CD4-positive, CD25-positive, alpha-beta regulatory T cell (primary cell): ENCODE data around the gene SREBF2. TPM values are rescaled to one million over a fixed set of nuclear protein-coding genes. Genes with fewer than 3 reads are reported as not detected.

Experiments used
- ATAC-seq, 2 donors: fragments of 150-1000 bp; cut with Tn5 transposase; one replicate each; pipeline ENCODE4 v1.10.0; 2021; ENCODE audit warnings: low read depth in 2 of 2, moderate number of reproducible peaks in 2 of 2, moderate library complexity in 1 of 2
- DNase-seq, 3 donors: peaks; one replicate each; pipeline versions ENCODE4 v3.0.0 to v3.0.0-alpha.2; 2012 to 2022; ENCODE audit warnings: mixed read lengths in 1 of 3
- H3K27ac ChIP-seq: one replicate; pipeline ENCODE4 v1.7.0; 2013; ENCODE audit warnings: mild to moderate bottlenecking, low read length; ENCODE audit not compliant: insufficient read depth, poor library complexity, severe bottlenecking
- H3K27me3 ChIP-seq: one replicate; pipeline ENCODE4 v1.7.0; 2013; ENCODE audit warnings: low read length; ENCODE audit not compliant: control insufficient read depth, insufficient read depth
- H3K36me3 ChIP-seq: one replicate; pipeline ENCODE4 v1.7.0; 2013; ENCODE audit warnings: mild to moderate bottlenecking, low read length, moderate library complexity; ENCODE audit not compliant: control insufficient read depth, insufficient read depth
- H3K4me1 ChIP-seq: 2 replicates; pipeline ENCODE4 v1.7.0; 2013; ENCODE audit warnings: mild to moderate bottlenecking, low read length; ENCODE audit not compliant: insufficient read depth, control insufficient read depth, poor library complexity, severe bottlenecking
- H3K4me3 ChIP-seq: one replicate; pipeline ENCODE4 v1.7.0; 2013; ENCODE audit warnings: low read depth, mild to moderate bottlenecking, low read length, moderate library complexity
- H3K9me3 ChIP-seq, 2 experiments: 1 replicate in 1 of 2; 2 replicates in 1 of 2; pipeline ENCODE4 v1.7.0; 2013; ENCODE audit warnings: low read length in 2 of 2, mild to moderate bottlenecking in 1 of 2, moderate library complexity in 1 of 2; ENCODE audit not compliant: control insufficient read depth in 2 of 2
- H3K27ac Mint-ChIP-seq, 3 donors: one replicate each; pipeline ENCODE4 v1.8.0; 2020 to 2022; ENCODE audit warnings: mild to moderate bottlenecking in 3 of 3, mixed read lengths in 3 of 3, moderate library complexity in 2 of 3
- H3K27me3 Mint-ChIP-seq: one replicate; pipeline ENCODE4 v1.8.0; 2022; ENCODE audit warnings: mild to moderate bottlenecking, mixed read lengths
- H3K36me3 Mint-ChIP-seq: one replicate; pipeline ENCODE4 v1.8.0; 2020; ENCODE audit warnings: mixed read lengths
- H3K4me1 Mint-ChIP-seq, 4 donors: one replicate each; pipeline ENCODE4 v1.8.0; 2020 to 2022; ENCODE audit warnings: mixed read lengths in 4 of 4, mild to moderate bottlenecking in 1 of 4
- H3K4me3 Mint-ChIP-seq, 4 donors: one replicate each; pipeline ENCODE4 v1.8.0; 2020 to 2022; ENCODE audit warnings: mild to moderate bottlenecking in 4 of 4, mixed read lengths in 4 of 4, moderate library complexity in 3 of 4
- H3K9me3 Mint-ChIP-seq, 7 donors: one replicate each; pipeline ENCODE4 v1.8.0; 2020 to 2022; ENCODE audit warnings: mixed read lengths in 7 of 7, mild to moderate bottlenecking in 3 of 7, moderate library complexity in 2 of 7
- polyA plus RNA-seq, 4 donors: library from polyadenylated mRNA; unstranded; fragments of 300-500 nt; fragmentation: Illumina TruSeq; gene quantifications; one replicate each; pipeline ENCODE4 v1.2.3, GENCODE V29; 2021
- total RNA-seq: library from RNA; stranded (reverse); gene quantifications from one replicate; pipeline ENCODE4 v1.2.3, GENCODE V29; 2022

SREBF2 gene
- total and polyA plus RNA-seq, 5 donors from 2014 or later: 12.8 to 98.6 (median 13.8) TPM

DNA sequence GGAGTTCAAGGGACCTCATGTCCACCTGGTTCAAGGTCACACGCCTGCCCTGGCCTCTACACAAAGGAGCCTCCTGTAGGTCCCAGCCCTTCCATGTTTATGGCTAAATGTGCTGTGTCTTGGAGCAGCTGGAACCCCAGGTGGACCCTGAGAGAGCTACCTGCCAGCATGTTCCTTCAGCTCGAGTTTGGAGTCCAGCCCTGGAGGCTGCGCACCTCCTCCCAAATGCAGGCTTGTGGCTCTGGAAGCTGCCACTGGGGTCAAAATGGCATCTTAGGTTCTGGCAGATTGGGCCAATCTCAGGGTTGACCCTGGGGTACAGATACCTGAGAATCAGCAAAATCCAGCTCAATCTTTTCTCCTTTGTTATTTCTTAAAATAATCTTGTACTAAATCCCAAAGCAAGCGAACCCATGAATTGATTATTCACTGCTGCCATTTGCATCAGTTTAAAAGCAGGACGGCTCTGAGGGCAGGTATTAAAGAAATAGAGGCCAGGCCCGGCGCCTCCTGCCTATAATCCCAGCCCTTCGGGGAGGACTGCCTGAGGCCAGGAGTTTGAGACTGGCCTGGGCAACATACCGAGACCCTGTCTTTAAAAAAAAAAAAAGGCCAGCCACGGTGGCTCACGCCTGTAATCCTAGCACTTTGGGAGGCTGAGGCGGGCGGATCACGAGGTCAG lies 90.8 kb downstream of the SREBF2 start:
- Mint-ChIP-seq H3K27ac (peak overlapping the region in 1 of 3 donors; percentile 75), H3K4me3 (no peak overlapping the region), H3K27me3 (peaks cover 24% of the 10 kb centered on the region), H3K9me3 (no peaks in the 10 kb centered on the region), H3K4me1 (peaks cover 0 to 38% (median 7%) of the 10 kb centered on the region in 4 donors), H3K36me3 (no peaks in the 10 kb centered on the region)
- H3K36me3 ChIP-seq: no peaks in the 10 kb centered on the region
- no peak overlapping the region for H3K4me3 ChIP-seq
- DNase-seq (no peak), ATAC-seq (no peak)
- no peaks in the 10 kb centered on the region for H3K27me3 ChIP-seq
- H3K9me3 ChIP-seq: no peaks in the 10 kb centered on the region
- H3K4me1 ChIP-seq: peaks cover 25% of the 10 kb centered on the region
- H3K27ac ChIP-seq: no peak overlapping the region

DNA sequence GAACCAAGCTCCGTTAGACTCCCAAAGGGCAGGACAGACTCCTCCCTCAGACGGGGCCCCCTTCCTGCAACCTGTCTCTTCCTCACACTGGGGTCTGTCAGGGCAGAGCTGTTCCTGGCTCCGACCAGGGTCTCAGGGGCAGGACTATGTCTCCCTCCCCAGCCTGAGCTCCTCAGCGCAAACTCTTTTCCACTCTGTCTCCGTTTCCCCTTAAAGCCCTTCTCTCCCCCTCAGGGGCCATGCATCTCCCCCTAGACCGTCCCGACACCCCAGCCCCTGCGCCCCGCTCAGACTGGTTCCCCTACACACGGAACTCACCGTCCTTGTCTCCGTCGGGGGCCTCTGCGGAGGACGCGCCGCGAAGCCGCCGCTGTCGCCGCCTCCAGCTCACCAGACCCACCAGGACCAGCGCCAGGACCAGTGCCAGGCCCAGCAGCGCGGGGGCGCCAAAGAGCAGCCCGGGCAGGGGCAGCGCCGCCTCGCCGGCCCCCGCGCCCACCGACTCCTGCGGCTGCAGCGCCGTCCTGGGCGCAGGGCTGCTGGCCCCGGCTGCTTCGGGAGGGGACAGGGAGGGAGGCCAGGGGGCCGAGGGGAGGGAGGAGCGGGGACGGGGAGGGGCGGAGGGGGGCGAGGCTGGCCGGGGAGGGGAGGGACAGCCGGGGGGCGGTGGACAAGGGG lies 93.0 kb downstream of the SREBF2 start:
- Histone ChIP-seq H3K9me3 (no peaks in the 10 kb centered on the region), H3K4me1 (peaks cover 12% of the 10 kb centered on the region), H3K27ac (peak overlapping the region; percentile 23), H3K36me3 (no peaks in the 10 kb centered on the region), H3K27me3 (no peaks in the 10 kb centered on the region), H3K4me3 (peak overlapping the region; percentile 55)
- no peaks in the 10 kb centered on the region for H3K9me3 Mint-ChIP-seq
- H3K4me3 Mint-ChIP-seq: peak overlapping the region; percentile 82 to 89 (median 87)
- DNase-seq: peak; percentile 61 to 79 (median 72)
- peaks cover 24% of the 10 kb centered on the region for H3K27me3 Mint-ChIP-seq
- no peaks in the 10 kb centered on the region for H3K36me3 Mint-ChIP-seq
- ATAC-seq: peak; percentile 77 to 79
- peak overlapping the region in 2 of 3 donors; percentile 38 to 75 for H3K27ac Mint-ChIP-seq
- peaks cover 0 to 32% (median 4%) of the 10 kb centered on the region in 4 donors for H3K4me1 Mint-ChIP-seq

GRCh38 chr22:41927813-41928212 lies 94.9 kb downstream of the SREBF2 start:
- no peak overlapping the region for H3K4me3 ChIP-seq
- H3K4me1 ChIP-seq: peaks cover 12% of the 10 kb centered on the region
- no peak overlapping the region for H3K27ac ChIP-seq
- Mint-ChIP-seq H3K36me3 (no peaks in the 10 kb centered on the region), H3K4me3 (peak overlapping the region; percentile 70 to 83 (median 75)), H3K27me3 (peaks cover 13% of the 10 kb centered on the region), H3K27ac (peak overlapping the region; percentile 62 to 96 (median 78)), H3K4me1 (peaks cover 0 to 32% (median 4%) of the 10 kb centered on the region in 4 donors), H3K9me3 (no peaks in the 10 kb centered on the region)
- no peaks in the 10 kb centered on the region for H3K9me3 ChIP-seq
- no peaks in the 10 kb centered on the region for H3K36me3 ChIP-seq
- DNase-seq: no peak
- ATAC-seq: no peak
- no peaks in the 10 kb centered on the region for H3K27me3 ChIP-seq

- Histone ChIP-seq H3K36me3 (no peaks in the 10 kb centered on the region), H3K4me1 (peaks cover 12% of the 10 kb centered on the region), H3K4me3 (no peak overlapping the region), H3K9me3 (no peaks in the 10 kb centered on the region), H3K27ac (no peak overlapping the region), H3K27me3 (no peaks in the 10 kb centered on the region)
- Mint-ChIP-seq H3K9me3 (no peaks in the 10 kb centered on the region), H3K36me3 (no peaks in the 10 kb centered on the region), H3K4me3 (peak overlapping the region in 2 of 4 donors; percentile 16 to 29), H3K27me3 (peaks cover 13% of the 10 kb centered on the region), H3K4me1 (peaks cover 0 to 32% (median 4%) of the 10 kb centered on the region in 4 donors), H3K27ac (peak overlapping the region in 2 of 3 donors; percentile 20 to 90)
- no peak for DNase-seq
- ATAC-seq: no peak
Measured at GRCh38 chr22:41928593-41929417, 95.9 kb downstream of the SREBF2 start.

DNA sequence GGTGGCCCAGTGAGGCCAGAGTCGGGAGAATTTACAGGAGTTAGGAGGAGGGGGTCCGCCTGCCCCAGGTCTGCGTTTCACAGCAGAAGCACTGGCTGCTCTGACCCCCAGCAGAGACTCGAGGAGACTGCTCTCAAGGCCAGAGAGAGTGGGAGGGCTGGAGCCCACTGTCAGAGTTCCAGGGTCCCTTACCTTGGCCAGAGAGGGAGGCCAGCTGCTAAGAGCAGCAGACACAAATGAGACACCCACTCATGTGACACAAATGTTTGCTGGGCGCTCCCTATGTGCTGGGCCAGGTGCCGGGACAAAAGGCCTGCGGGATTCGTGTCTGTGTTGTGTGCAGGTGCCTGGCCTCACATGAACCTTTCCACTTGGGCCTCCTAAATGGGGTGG lies 96.5 kb downstream of the SREBF2 start:
- H3K4me1 ChIP-seq: peaks cover 12% of the 10 kb centered on the region
- no peak for DNase-seq
- H3K4me1 Mint-ChIP-seq: peaks cover 0 to 32% (median 5%) of the 10 kb centered on the region in 4 donors
- no peaks in the 10 kb centered on the region for H3K9me3 ChIP-seq
- H3K4me3 Mint-ChIP-seq: peak overlapping the region in 1 of 4 donors; percentile 29
- peak overlapping the region in 2 of 3 donors; percentile 20 to 90 for H3K27ac Mint-ChIP-seq
- no peaks in the 10 kb centered on the region for H3K36me3 ChIP-seq
- H3K36me3 Mint-ChIP-seq: no peaks in the 10 kb centered on the region
- no peak overlapping the region for H3K4me3 ChIP-seq
- no peak for ATAC-seq
- peaks cover 13% of the 10 kb centered on the region for H3K27me3 Mint-ChIP-seq
- H3K27me3 ChIP-seq: no peaks in the 10 kb centered on the region
- H3K9me3 Mint-ChIP-seq: no peaks in the 10 kb centered on the region
- no peak overlapping the region for H3K27ac ChIP-seq

DNA sequence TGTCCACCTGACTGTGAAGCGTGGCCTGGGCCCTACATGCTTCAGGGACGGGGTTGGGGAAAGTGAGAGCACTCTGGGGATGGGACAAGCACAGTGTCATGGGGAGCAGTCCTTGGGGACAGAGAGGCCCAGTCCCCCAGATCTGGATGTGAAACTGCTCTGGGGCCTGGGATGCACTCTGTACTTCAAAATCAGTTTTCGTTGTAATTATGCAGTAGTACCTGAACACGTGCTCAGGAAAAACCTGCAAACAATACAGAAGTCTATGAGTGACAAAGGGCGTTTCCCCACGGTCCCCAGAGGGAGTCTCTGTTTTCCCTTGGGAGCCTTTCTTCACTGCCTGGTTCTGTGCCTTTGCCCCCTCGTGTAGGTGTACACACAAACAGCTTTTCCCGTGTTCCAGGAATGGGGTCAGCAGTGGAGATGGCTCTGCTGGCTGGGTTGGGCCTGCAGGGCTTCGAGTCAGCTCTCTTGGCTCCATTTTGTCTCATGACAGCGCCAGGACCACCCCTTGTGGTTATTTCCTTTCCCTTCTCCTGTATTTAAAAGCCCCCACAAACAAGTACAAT lies 98.9 kb downstream of the SREBF2 start:
- Mint-ChIP-seq H3K4me1 (peaks cover 0 to 26% (median 7%) of the 10 kb centered on the region in 4 donors), H3K27me3 (peaks cover 8% of the 10 kb centered on the region), H3K9me3 (no peaks in the 10 kb centered on the region), H3K4me3 (peak overlapping the region in 2 of 4 donors; percentile 35 to 43), H3K36me3 (no peaks in the 10 kb centered on the region), H3K27ac (peak overlapping the region in 2 of 3 donors; percentile 38 to 80)
- Histone ChIP-seq H3K4me1 (peaks cover 3% of the 10 kb centered on the region), H3K36me3 (no peaks in the 10 kb centered on the region), H3K9me3 (no peaks in the 10 kb centered on the region), H3K27me3 (no peaks in the 10 kb centered on the region), H3K4me3 (no peak overlapping the region), H3K27ac (no peak overlapping the region)
- no peak for DNase-seq
- ATAC-seq: no peak

DNA sequence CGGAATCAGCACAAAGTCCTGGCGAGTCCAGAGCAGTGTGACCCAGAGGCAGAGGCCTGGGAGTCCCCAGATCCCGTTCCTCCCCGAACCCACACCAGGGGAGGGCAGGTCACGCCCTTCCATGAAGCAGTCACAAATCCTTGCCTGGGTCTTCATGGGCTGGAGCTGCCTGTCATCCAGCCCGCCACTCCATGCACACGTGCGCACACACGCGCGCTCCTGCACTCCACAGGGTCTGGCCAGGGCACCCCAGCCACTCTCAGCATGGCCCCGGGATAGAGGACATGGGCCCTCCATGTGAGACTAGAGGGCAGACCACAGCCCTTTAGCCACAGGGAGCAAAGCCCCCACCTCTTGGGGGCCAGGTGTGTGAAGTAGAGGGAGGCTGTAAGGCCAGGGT lies 99.4 kb downstream of the SREBF2 start:
- no peak overlapping the region for H3K27ac ChIP-seq

More for the DNA sequence above, 99.4 kb downstream of the SREBF2 start:
- H3K4me1 Mint-ChIP-seq: peaks cover 0 to 26% (median 8%) of the 10 kb centered on the region in 4 donors
- H3K27me3 Mint-ChIP-seq: peaks cover 2% of the 10 kb centered on the region
- no peak overlapping the region for H3K4me3 ChIP-seq
- H3K27ac Mint-ChIP-seq: peak overlapping the region; percentile 41 to 92 (median 56)
- peak overlapping the region in 1 of 4 donors; percentile 35 for H3K4me3 Mint-ChIP-seq
- peaks cover 2% of the 10 kb centered on the region for H3K4me1 ChIP-seq
- ATAC-seq (no peak), DNase-seq (no peak)
- H3K36me3 ChIP-seq: no peaks in the 10 kb centered on the region
- no peaks in the 10 kb centered on the region for H3K9me3 Mint-ChIP-seq
- no peaks in the 10 kb centered on the region for H3K27me3 ChIP-seq
- peaks cover under 1% of the 10 kb centered on the region for H3K36me3 Mint-ChIP-seq
- H3K9me3 ChIP-seq: no peaks in the 10 kb centered on the region
